Measurements from ENCODE around the gene CYP27B1.
A peak's percentile ranks its signal among the peaks of the same experiment; 100 is the strongest.
"Not testable (repeated sequence)": the region's sequence is repeated elsewhere in the genome, so short reads cannot be mapped to it uniquely, and the experiment has no call there.

CYP27B1 gene

GRCh38 chr12:57719777-57720605, 46.9 kb downstream of the CYP27B1 start:
- DNase-seq, result no peak

GRCh38 chr12:57718641-57719528, 48.0 kb downstream of the CYP27B1 start:
- no peak for DNase-seq

GRCh38 chr12:57717846-57718640, 48.8 kb downstream of the CYP27B1 start:
- DNase-seq, result no peak

GRCh38 chr12:57717131-57717530, 49.7 kb downstream of the CYP27B1 start:
- no peak for DNase-seq

DNA sequence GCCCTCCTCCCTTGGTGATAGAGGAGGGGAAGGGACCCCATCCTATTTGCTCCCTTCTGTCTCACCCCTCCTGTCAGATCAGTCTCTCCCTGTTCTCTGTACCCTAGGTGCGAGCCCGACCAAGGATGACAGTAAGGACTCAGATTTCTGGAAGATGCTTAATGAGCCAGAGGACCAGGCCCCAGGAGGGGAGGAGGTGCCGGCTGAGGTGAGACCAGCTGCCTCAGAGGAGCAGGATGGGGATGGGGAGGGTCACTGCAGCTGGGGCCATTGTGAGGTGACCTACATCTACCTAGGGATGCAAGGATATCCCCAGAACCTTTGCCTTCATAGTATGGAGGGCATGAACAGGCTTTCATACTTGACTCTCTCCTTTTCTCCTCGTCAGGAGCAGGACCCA, 50.6 kb downstream of the CYP27B1 start:
- no peak for DNase-seq

DNA sequence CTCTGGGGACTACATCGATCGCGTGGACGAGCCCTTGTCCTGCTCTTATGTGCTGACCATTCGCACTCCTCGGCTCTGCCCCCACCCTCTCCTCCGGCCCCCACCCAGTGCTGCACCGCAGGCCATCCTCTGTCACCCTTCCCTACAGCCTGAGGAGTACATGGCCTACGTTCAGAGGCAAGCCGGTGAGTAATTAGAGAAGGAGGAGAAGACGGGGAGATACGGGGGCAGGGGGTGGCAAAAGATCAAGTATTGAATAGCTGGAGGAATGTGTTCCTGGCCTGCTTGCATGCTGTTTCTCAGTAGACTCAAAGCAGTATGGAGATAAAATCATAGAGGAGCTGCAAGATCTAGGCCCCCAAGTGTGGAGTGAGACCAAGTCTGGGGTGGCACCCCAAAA, 51.1 kb downstream of the CYP27B1 start:
- DNase-seq, result no peak

GRCh38 chr12:57715036-57715748, 51.7 kb downstream of the CYP27B1 start:
- not testable (repeated sequence) for DNase-seq

- no peak for DNase-seq
Observed at GRCh38 chr12:57713209-57713608, 53.7 kb downstream of the CYP27B1 start.

DNA sequence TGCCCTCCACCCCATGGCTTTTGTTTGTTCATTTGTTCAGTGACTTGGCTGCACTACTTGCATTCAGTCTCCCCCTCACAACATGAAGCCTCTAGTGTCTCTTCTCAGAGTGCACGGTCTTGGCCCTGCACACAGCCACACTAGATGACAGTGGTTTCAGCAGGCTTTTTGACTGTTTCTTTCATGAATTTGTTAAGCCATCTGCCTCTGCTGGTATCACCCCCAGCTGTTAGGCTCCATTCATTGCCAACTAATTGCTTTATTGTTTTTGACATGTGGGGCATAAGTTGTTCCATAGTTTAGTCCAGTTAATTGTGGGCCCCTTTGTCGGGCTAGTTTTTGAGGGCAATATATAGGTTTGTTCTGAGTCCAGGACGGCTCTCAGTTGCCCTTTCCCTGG, 54.2 kb downstream of the CYP27B1 start:
- DNase-seq, result peak; percentile 72

Measured in NCI-H1694 treated with DMSO at 0.1 percent for 48 hours (cell line).